HepG2 (cell line): ENCODE data around the gene PPM1H. TPM values are rescaled to one million over a fixed set of nuclear protein-coding genes. Genes with fewer than 3 reads are reported as not detected.

Experiments used
- ATAC-seq: fragments of 200-7000 bp; cut with Tn5 transposase; 3 replicates; pipeline ENCODE4 v1.9.1; 2020; ENCODE audit warnings: mild to moderate bottlenecking, moderate library complexity
- BruUV-seq: library from RNA; stranded (reverse); fragments of 400-500 nt; replicated peaks from 2 replicates; lab custom pipeline; 2021; lab: Mats Ljungman, UMichigan
- CTCF ChIA-PET: fragments of 300-600 bp; formaldehyde crosslinking; extraction: SDS; loops from one replicate; lab custom pipeline; 2021; ENCODE audit warnings: low total read pairs, inconsistent platforms, low intra/inter-chr PET ratio; lab: Yijun Ruan, JAX
- POLR2A ChIA-PET: fragments of 350-600 bp; sonication (Branson Sonifier 250); formaldehyde crosslinking; loops from one replicate; lab custom pipeline; 2020; ENCODE audit warnings: antibody characterized with exemption, inconsistent platforms; lab: Yijun Ruan, JAX
- DNase-seq: peaks from one replicate; pipeline ENCODE4 v3.0.0-alpha.2; 2015; ENCODE audit warnings: low spot score
- FAIRE-seq: peaks from 3 replicates; lab custom pipeline; 2011; peaks lifted over from hg19 to GRCh38; lab: Jason Lieb, UNC
- H2AFZ ChIP-seq: one replicate; pipeline ENCODE4 v1.6.1; 2011; ENCODE audit warnings: low read length, inconsistent platforms
- H3K27ac ChIP-seq: fragments of 300-600 bp; 3 replicates; pipeline ENCODE4 v1.8.0; 2011; ENCODE audit warnings: mixed run types, mild to moderate bottlenecking, mixed read lengths, low read length, inconsistent platforms; ENCODE audit not compliant: insufficient read depth; ENCODE audit errors: extremely low read length
- H3K27me3 ChIP-seq, 2 experiments: fragments of 200-600 bp in 1 of 2; 2 replicates in 1 of 2; 3 replicates in 1 of 2; pipeline versions ENCODE4 v1.6.0 to v1.8.0; 2011; ENCODE audit warnings: low read length in 2 of 2, mild to moderate bottlenecking in 2 of 2, moderate library complexity in 2 of 2, inconsistent platforms in 1 of 2; ENCODE audit not compliant: insufficient read depth in 2 of 2, control insufficient read depth in 1 of 2
- H3K36me3 ChIP-seq, 2 experiments: fragments of 200-600 bp in 1 of 2; replicated peaks in 1 of 2; 2 replicates in 1 of 2; 3 replicates in 1 of 2; pipeline versions ENCODE4 v1.5.1 to v1.8.0; 2011; ENCODE audit warnings: low read length in 2 of 2, inconsistent platforms in 1 of 2; ENCODE audit not compliant: insufficient read depth in 2 of 2, control insufficient read depth in 1 of 2
- H3K4me1 ChIP-seq: 2 replicates; pipeline ENCODE4 v1.5.1; 2012; ENCODE audit warnings: low read length, inconsistent platforms; ENCODE audit not compliant: insufficient read depth
- H3K4me2 ChIP-seq: 2 replicates; pipeline ENCODE4 v1.6.0; 2011; ENCODE audit warnings: low read depth, low read length, inconsistent platforms
- H3K4me3 ChIP-seq, 3 experiments: fragments of 200-600 bp in 1 of 3; sonication (generic), shearing (Covaris generic) in 1 of 3; replicated peaks in 1 of 3; 2 replicates each; pipeline ENCODE4 v1.5.1; 2011 to 2016; ENCODE audit warnings: low read length in 3 of 3, inconsistent platforms in 2 of 3, low read depth in 2 of 3, mild to moderate bottlenecking in 2 of 3, control low read depth in 1 of 3, mixed read lengths in 1 of 3; ENCODE audit not compliant: insufficient read depth in 1 of 3
- H3K79me2 ChIP-seq: one replicate; pipeline ENCODE4 v1.6.1; 2011; ENCODE audit warnings: low read length, inconsistent platforms; ENCODE audit not compliant: insufficient read depth
- H3K9ac ChIP-seq: 2 replicates; pipeline ENCODE4 v1.6.0; 2011; ENCODE audit warnings: mild to moderate bottlenecking, low read depth, low read length, inconsistent platforms; ENCODE audit not compliant: insufficient read depth
- H3K9me3 ChIP-seq: 2 replicates; pipeline ENCODE4 v1.5.1; 2012; ENCODE audit warnings: mild to moderate bottlenecking, low read length
- H4K20me1 ChIP-seq: 2 replicates; pipeline ENCODE4 v1.6.0; 2011; ENCODE audit warnings: inconsistent platforms, mild to moderate bottlenecking, low read length, moderate library complexity; ENCODE audit not compliant: insufficient read depth
- ADNP ChIP-seq: sonication (generic); formaldehyde crosslinking; IDR thresholded peaks from 2 replicates; pipeline ENCODE4 v1.4.0; 2020; ENCODE audit warnings: missing genetic modification reagents
- BCLAF1 ChIP-seq: fragments of 450-650 bp; IDR thresholded peaks from 2 replicates; pipeline ENCODE4 v1.6.1; 2017; ENCODE audit warnings: mild to moderate bottlenecking
- CEBPZ ChIP-seq: IDR thresholded peaks from 2 replicates; pipeline ENCODE4 v1.6.1; 2012; ENCODE audit warnings: low read length, improper control_type of control experiment
- FOXM1 ChIP-seq: sonication (generic); formaldehyde crosslinking; IDR thresholded peaks from 2 replicates; pipeline ENCODE4 v1.5.0; 2020; ENCODE audit warnings: missing genetic modification reagents
- GTF3A ChIP-seq: sonication (generic); formaldehyde crosslinking; conservative IDR thresholded peaks from 2 replicates; pipeline ENCODE4 v1.4.0; 2020; ENCODE audit warnings: mild to moderate bottlenecking, missing genetic modification reagents
- HDAC6 ChIP-seq: fragments of 200-600 bp; sonication (generic); IDR thresholded peaks from 2 replicates; pipeline ENCODE4 v1.7.0; 2017; ENCODE audit warnings: mild to moderate bottlenecking, antibody characterized with exemption, low read length, low read depth
- TCF7L2 ChIP-seq: IDR thresholded peaks from 2 replicates; pipeline ENCODE4 v1.6.1; 2011; ENCODE audit warnings: mild to moderate bottlenecking, low read depth, low read length, moderate library complexity
- TFE3 ChIP-seq: IDR thresholded peaks from 2 replicates; pipeline ENCODE4 v1.6.1; 2016
- U2AF2 ChIP-seq: fragments of 200-400 bp; formaldehyde crosslinking; IDR thresholded peaks from 2 replicates; pipeline ENCODE4 v1.6.1; 2017; ENCODE audit warnings: low read depth, mild to moderate bottlenecking, low read length
- ZC3H4 ChIP-seq: sonication (generic); formaldehyde crosslinking; IDR thresholded peaks from 2 replicates; pipeline ENCODE4 v1.4.0; 2020; ENCODE audit warnings: missing genetic modification reagents, borderline replicate concordance
- ZNF430 ChIP-seq: sonication (generic); formaldehyde crosslinking; IDR thresholded peaks from 2 replicates; pipeline ENCODE4 v1.9.0; 2021; ENCODE audit warnings: mild to moderate bottlenecking, missing genetic modification reagents
- ZNF503 ChIP-seq: sonication (generic); formaldehyde crosslinking; IDR thresholded peaks from 2 replicates; pipeline ENCODE4 v1.4.0; 2020; ENCODE audit warnings: missing genetic modification reagents
- ZNF589 ChIP-seq: sonication (generic); formaldehyde crosslinking; conservative IDR thresholded peaks from 2 replicates; pipeline ENCODE4 v1.8.0; 2022; ENCODE audit warnings: mild to moderate bottlenecking, moderate library complexity, missing genetic modification reagents
- ZNF839 ChIP-seq: sonication (generic); formaldehyde crosslinking; IDR thresholded peaks from 2 replicates; pipeline ENCODE4 v1.4.0; 2020; ENCODE audit warnings: missing genetic modification reagents, mild to moderate bottlenecking, borderline replicate concordance
- WGBS: methylation state at CpG from one replicate; pipeline ENCODE4 v1.1.6; 2017; ENCODE audit warnings: low lambda C conversion rate; 5-methylcytosine and 5-hydroxymethylcytosine counted together
- in situ Hi-C: cut with HindIII; loops from 2 replicates; pipeline ENCODE4 v1.10.0; 2017; ENCODE audit warnings: low pct_unique_long_range_greater_than_20kb; ENCODE audit not compliant: extremely low pct_ligation_motif_present
- intact Hi-C: fragments of 100-400 bp; cut with micrococcal nuclease; formaldehyde crosslinking; loops from one replicate; pipeline ENCODE4 v1.10.0; 2022; ENCODE audit not compliant: unreplicated experiment
- polyA plus RNA-seq, 8 experiments: library from polyadenylated mRNA; depleted of rRNA in 3 of 8; stranded (reverse) in 7 of 8; unstranded in 1 of 8; fragments of >200 nt; fragmentation: Illumina TruSeq in 4 of 8; extraction: Trizol in 4 of 8; gene quantifications; 2 replicates each; pipeline versions ENCODE4 v1.2.1 to v1.2.3, GENCODE V29; 2011 to 2016; ENCODE audit warnings: low read depth in 4 of 8, missing spikeins in 1 of 8, mixed read lengths in 1 of 8; ENCODE audit not compliant: insufficient read depth in 1 of 8
- total RNA-seq, 5 experiments: library from RNA; depleted of rRNA; stranded (reverse); fragments of >200 nt; fragmentation: Illumina TruSeq; extraction: Trizol; gene quantifications; 2 replicates each; pipeline ENCODE4 v1.2.3, GENCODE V29; 2016; ENCODE audit warnings: low read depth in 1 of 5

Gene PPM1H
- total and polyA plus RNA-seq, 2 of the 13 experiments (the other 11 are each of a cell fraction or from before 2014, with no cell fraction given): 29.1 to 38.1 TPM

GRCh38 chr12:62792236-62792870 is 142.6 kb downstream of the PPM1H start (continued):
- TF ChIP-seq CEBPZ (no peak), GTF3A (no peak), ZC3H4 (CRISPR knock-in tag) (no peak)

GRCh38 chr12:62789851-62790250 is 145.1 kb downstream of the PPM1H start:
- Histone ChIP-seq H2AFZ (no peak overlapping the region), H3K4me1 (peaks cover 15% of the 10 kb centered on the region), H3K36me3 (peaks cover 7 to 46% of the 10 kb centered on the region in 2 experiments), H3K4me3 (no peak overlapping the region), H3K27me3 (no peaks in the 10 kb centered on the region), H3K9me3 (no peaks in the 10 kb centered on the region), H3K9ac (no peak overlapping the region), H3K4me2 (no peak overlapping the region), H4K20me1 (0 out of 2 replicates have a peak, but pooled peaks cover 5% of the 10 kb centered on the region), H3K79me2 (no peaks in the 10 kb centered on the region), H3K27ac (no peak overlapping the region)
- 91% methylated on average over 3 of the region's 3 CpGs for WGBS
- no TSS peak for BruUV-seq
- no peak for DNase-seq
- no peak for FAIRE-seq
- ATAC-seq: no peak
- POLR2A ChIA-PET: no interaction called here
- CTCF ChIA-PET: no interaction called here
- intact Hi-C loops (no loop called here), in situ Hi-C loops (loop anchor here (5.0 to 10.0 kb wide), 2 partner anchors 203 to 355 kb away; no protein-coding TSS in a partner anchor)
- no peak for TF ChIP-seq ZNF430 (CRISPR knock-in tag)
- no peak for TF ChIP-seq TCF7L2
- TF ChIP-seq BCLAF1: no peak
- TF ChIP-seq HDAC6: no peak
- TF ChIP-seq U2AF2: no peak
- no peak for TF ChIP-seq TFE3 (CRISPR knock-in tag)
- TF ChIP-seq ZNF503 (CRISPR knock-in tag): no peak
- no peak for TF ChIP-seq ADNP (CRISPR knock-in tag)
- no peak for TF ChIP-seq FOXM1 (CRISPR knock-in tag)
- no peak for TF ChIP-seq ZNF839 (CRISPR knock-in tag)
- TF ChIP-seq ZNF589 (CRISPR knock-in tag): no peak
